H1 (cell line): ENCODE measurements around the gene IFITM2. TPM values are rescaled to one million over a fixed set of nuclear protein-coding genes. Genes with fewer than 3 reads are reported as not detected.
A peak's percentile ranks its signal among the peaks of the same experiment; 100 is the strongest.

ENCODE experiments used
- CTCF ChIA-PET: fragments of 300-600 bp; sonication (Branson Sonifier 250); formaldehyde crosslinking; loops from one replicate; lab custom pipeline; 2021; ENCODE audit not compliant: partially characterized antibody; lab: Charles Lee
- POLR2A ChIA-PET: fragments of 300-600 bp; sonication (Branson Sonifier 250); formaldehyde crosslinking; loops from one replicate; lab custom pipeline; 2021; ENCODE audit warnings: inconsistent platforms; ENCODE audit not compliant: partially characterized antibody; lab: Charles Lee
- DNase-seq, 2 experiments: peaks; one replicate each; pipeline versions ENCODE4 v3.0.0 to v3.0.0-alpha.2; 2010 to 2022; ENCODE audit warnings: low spot score in 2 of 2, low read depth in 1 of 2, mixed read lengths in 1 of 2
- FAIRE-seq: peaks from 2 replicates; lab custom pipeline; 2011; peaks lifted over from hg19 to GRCh38; lab: Jason Lieb, UNC
- H2AFZ ChIP-seq: 2 replicates; pipeline ENCODE4 v1.8.1; 2012; ENCODE audit warnings: low read length, inconsistent platforms
- H2AK5ac ChIP-seq: 2 replicates; pipeline ENCODE4 v1.6.1; 2013; ENCODE audit warnings: low read depth, low read length
- H2BK120ac ChIP-seq: replicated peaks from 2 replicates; pipeline ENCODE3; 2013; ENCODE audit warnings: low read depth, low read length, inconsistent platforms
- H2BK12ac ChIP-seq: 2 replicates; pipeline ENCODE4 v1.6.1; 2013; ENCODE audit warnings: low read depth, low read length
- H2BK15ac ChIP-seq: 2 replicates; pipeline ENCODE4 v1.6.1; 2013; ENCODE audit warnings: low read length
- H2BK20ac ChIP-seq: 2 replicates; pipeline ENCODE4 v1.6.1; 2013; ENCODE audit warnings: low read length
- H2BK5ac ChIP-seq: 2 replicates; pipeline ENCODE4 v1.6.1; 2013; ENCODE audit warnings: low read depth, low read length
- H3K14ac ChIP-seq: 2 replicates; pipeline ENCODE4 v1.6.1; 2013; ENCODE audit warnings: inconsistent platforms; ENCODE audit not compliant: insufficient read length
- H3K18ac ChIP-seq: 2 replicates; pipeline ENCODE4 v1.6.1; 2013; ENCODE audit warnings: low read length; ENCODE audit errors: extremely low read depth
- H3K23ac ChIP-seq: 2 replicates; pipeline ENCODE4 v1.6.1; 2013; ENCODE audit warnings: inconsistent platforms; ENCODE audit not compliant: insufficient read length
- H3K23me2 ChIP-seq: 2 replicates; pipeline ENCODE4 v1.6.1; 2013; ENCODE audit warnings: low read depth, low read length
- H3K27ac ChIP-seq: 2 replicates; pipeline ENCODE4 v1.6.1; 2011; ENCODE audit warnings: low read depth, low read length, inconsistent platforms
- H3K27me3 ChIP-seq, 4 experiments: replicated peaks in 1 of 4; 1 replicate in 1 of 4; 2 replicates in 3 of 4; pipeline versions ENCODE4 v1.6.1 to v1.8.1; 2011 to 2013; ENCODE audit warnings: low read length in 3 of 4, mild to moderate bottlenecking in 3 of 4, inconsistent platforms in 2 of 4, mixed read lengths in 2 of 4, moderate library complexity in 1 of 4; ENCODE audit not compliant: control insufficient read depth in 3 of 4, insufficient read depth in 3 of 4; ENCODE audit errors: extremely low read depth in 1 of 4
- H3K36me3 ChIP-seq, 4 experiments: 2 replicates each; pipeline versions ENCODE4 v1.6.1 to v1.8.1; 2011 to 2013; ENCODE audit warnings: mild to moderate bottlenecking in 4 of 4, low read length in 3 of 4, moderate library complexity in 2 of 4, control low read depth in 1 of 4, inconsistent platforms in 1 of 4; ENCODE audit not compliant: insufficient read depth in 4 of 4, control insufficient read depth in 2 of 4
- H3K4ac ChIP-seq: replicated peaks from 2 replicates; pipeline ENCODE3; 2013; ENCODE audit warnings: low read length, low read depth, mixed read lengths, inconsistent platforms; ENCODE audit not compliant: insufficient read length
- H3K4me1 ChIP-seq, 4 experiments: replicated peaks in 1 of 4; 1 replicate in 1 of 4; 2 replicates in 3 of 4; pipeline versions ENCODE4 v1.6.1 to v1.8.1; 2011 to 2013; ENCODE audit warnings: low read length in 3 of 4, inconsistent platforms in 2 of 4, mixed read lengths in 1 of 4; ENCODE audit not compliant: insufficient read depth in 4 of 4, control insufficient read depth in 3 of 4
- H3K4me2 ChIP-seq, 2 experiments: 2 replicates each; pipeline versions ENCODE4 v1.6.1 to v1.8.1; 2011 to 2013; ENCODE audit warnings: low read depth in 2 of 2, low read length in 2 of 2, control low read depth in 1 of 2, inconsistent platforms in 1 of 2, mild to moderate bottlenecking in 1 of 2; ENCODE audit not compliant: insufficient read depth in 1 of 2
- H3K4me3 ChIP-seq, 4 experiments: fragments of 200-600, 300-600 bp in 1 of 4; sonication (generic), shearing (Covaris generic), sonication (Bioruptor Twin) in 1 of 4; 2 replicates each; pipeline versions ENCODE4 v1.5.1 to v1.8.1; 2011 to 2016; ENCODE audit warnings: low read length in 4 of 4, low read depth in 3 of 4, control low read depth in 2 of 4, inconsistent platforms in 2 of 4, mild to moderate bottlenecking in 2 of 4, mixed read lengths in 1 of 4, moderate library complexity in 1 of 4; ENCODE audit not compliant: insufficient read depth in 2 of 4; ENCODE audit errors: extremely low read depth in 1 of 4
- H3K56ac ChIP-seq: replicated peaks from 2 replicates; pipeline ENCODE3; 2013; ENCODE audit warnings: low read depth, mild to moderate bottlenecking, mixed read lengths, low read length, inconsistent platforms; ENCODE audit not compliant: insufficient read length
- H3K79me1 ChIP-seq: 2 replicates; pipeline ENCODE4 v1.6.1; 2013; ENCODE audit warnings: low read depth, low read length, control low read depth
- H3K79me2 ChIP-seq, 2 experiments: 2 replicates each; pipeline versions ENCODE4 v1.6.1 to v1.8.1; 2012 to 2013; ENCODE audit warnings: low read length in 2 of 2, mild to moderate bottlenecking in 2 of 2, inconsistent platforms in 1 of 2; ENCODE audit not compliant: insufficient read depth in 2 of 2, control insufficient read depth in 1 of 2
- H3K9ac ChIP-seq, 4 experiments: replicated peaks in 1 of 4; 1 replicate in 1 of 4; 2 replicates in 3 of 4; pipeline versions ENCODE4 v1.6.1 to v1.8.1; 2011 to 2013; ENCODE audit warnings: low read depth in 3 of 4, low read length in 3 of 4, control low read depth in 2 of 4, mild to moderate bottlenecking in 2 of 4, moderate library complexity in 2 of 4, inconsistent platforms in 1 of 4; ENCODE audit errors: extremely low read depth in 1 of 4
- H3K9me3 ChIP-seq, 2 experiments: 2 replicates each; pipeline versions ENCODE4 v1.6.1 to v1.8.1; 2012 to 2013; ENCODE audit warnings: mild to moderate bottlenecking in 2 of 2, moderate library complexity in 2 of 2, control low read depth in 1 of 2, inconsistent platforms in 1 of 2, low read depth in 1 of 2, low read length in 1 of 2, mixed read lengths in 1 of 2; ENCODE audit not compliant: insufficient read depth in 2 of 2
- H4K20me1 ChIP-seq, 2 experiments: replicated peaks in 1 of 2; 2 replicates each; pipeline versions ENCODE3 to v1.8.1; 2011 to 2013; ENCODE audit warnings: inconsistent platforms in 2 of 2, low read length in 2 of 2, mild to moderate bottlenecking in 1 of 2; ENCODE audit not compliant: insufficient read depth in 2 of 2, control insufficient read depth in 1 of 2
- H4K5ac ChIP-seq: 2 replicates; pipeline ENCODE4 v1.6.1; 2013; ENCODE audit warnings: low read length, low read depth, mixed read lengths, inconsistent platforms; ENCODE audit not compliant: insufficient read length
- H4K8ac ChIP-seq: 2 replicates; pipeline ENCODE4 v1.8.0; 2013; ENCODE audit warnings: mild to moderate bottlenecking, moderate library complexity, low read length, inconsistent platforms; ENCODE audit not compliant: insufficient read depth; ENCODE audit errors: extremely low read depth
- H4K91ac ChIP-seq: replicated peaks from 2 replicates; pipeline ENCODE3; 2013; ENCODE audit warnings: low read length, mixed read lengths, inconsistent platforms; ENCODE audit not compliant: insufficient read length
- BRCA1 ChIP-seq: IDR thresholded peaks from 2 replicates; pipeline ENCODE4 v1.6.1; 2012; ENCODE audit warnings: low read depth, low read length, improper control_type of control experiment
- GABPA ChIP-seq: IDR thresholded peaks from 2 replicates; pipeline ENCODE4 v1.6.1; 2011; ENCODE audit warnings: mild to moderate bottlenecking, low read length, moderate library complexity, borderline replicate concordance; ENCODE audit not compliant: insufficient read depth
- HDAC2 ChIP-seq, 2 experiments: fragments of 300-600 bp in 1 of 2; sonication (generic) in 1 of 2; IDR thresholded peaks; 2 replicates each; pipeline ENCODE4 v1.6.1; 2011 to 2012; ENCODE audit warnings: low read depth in 2 of 2, low read length in 2 of 2, mild to moderate bottlenecking in 2 of 2, moderate library complexity in 2 of 2, borderline replicate concordance in 1 of 2, inconsistent platforms in 1 of 2
- POU5F1 ChIP-seq: IDR thresholded peaks from 2 replicates; pipeline ENCODE4 v1.6.1; 2011; ENCODE audit warnings: low read depth, mild to moderate bottlenecking, low read length, moderate library complexity
- RFX5 ChIP-seq: IDR thresholded peaks from 2 replicates; pipeline ENCODE4 v1.6.1; 2011; ENCODE audit warnings: low read depth, low read length, improper control_type of control experiment, borderline replicate concordance
- WGBS, 2 experiments: shearing (Covaris generic) in 1 of 2; methylation state at CpG; one replicate each; pipeline versions ENCODE4 v1.1.6 to v1.1.7; 2013 to 2015; ENCODE audit warnings: low lambda C conversion rate in 2 of 2, mixed read lengths in 2 of 2, inconsistent platforms in 1 of 2, low coverage in 1 of 2, missing lambda C conversion rate in 1 of 2; ENCODE audit not compliant: insufficient replicate concordance in 2 of 2, insufficient coverage in 1 of 2, insufficient read length in 1 of 2; ENCODE audit errors: extremely low coverage in 1 of 2, missing lambda C conversion rate in 1 of 2; 5-methylcytosine and 5-hydroxymethylcytosine counted together
- polyA plus RNA-seq, 7 experiments: library from polyadenylated mRNA; depleted of rRNA in 3 of 7; stranded (reverse) in 5 of 7; unstranded in 2 of 7; fragments of >200 nt in 5 of 7; fragments of 200-250 nt in 2 of 7; gene quantifications; 1 replicate in 5 of 7; 2 replicates in 1 of 7; 4 replicates in 1 of 7; pipeline versions ENCODE4 v1.2.1 to v1.2.3, GENCODE V29; 2011 to 2013; ENCODE audit warnings: missing spikeins in 2 of 7, mixed read lengths in 2 of 7
- total RNA-seq: library from RNA; stranded (reverse); fragmentation: NEBNext Ultra II Directional; extraction: Animal tissue kit (Norgen Biotek cat#: 25700); gene quantifications from 2 replicates; pipeline ENCODE4 v1.2.1, GENCODE V29; 2021
- TF ChIP-seq, protein P1 (sequence below): IDR thresholded peaks from 2 replicates; pipeline ENCODE4 v1.6.1; 2012; ENCODE audit warnings: inconsistent platforms

IFITM2 gene
- total and polyA plus RNA-seq, 2 of the 8 experiments (the other 6 are each of a cell fraction or from before 2014, with no cell fraction given), result 399 to 764 TPM

DNA sequence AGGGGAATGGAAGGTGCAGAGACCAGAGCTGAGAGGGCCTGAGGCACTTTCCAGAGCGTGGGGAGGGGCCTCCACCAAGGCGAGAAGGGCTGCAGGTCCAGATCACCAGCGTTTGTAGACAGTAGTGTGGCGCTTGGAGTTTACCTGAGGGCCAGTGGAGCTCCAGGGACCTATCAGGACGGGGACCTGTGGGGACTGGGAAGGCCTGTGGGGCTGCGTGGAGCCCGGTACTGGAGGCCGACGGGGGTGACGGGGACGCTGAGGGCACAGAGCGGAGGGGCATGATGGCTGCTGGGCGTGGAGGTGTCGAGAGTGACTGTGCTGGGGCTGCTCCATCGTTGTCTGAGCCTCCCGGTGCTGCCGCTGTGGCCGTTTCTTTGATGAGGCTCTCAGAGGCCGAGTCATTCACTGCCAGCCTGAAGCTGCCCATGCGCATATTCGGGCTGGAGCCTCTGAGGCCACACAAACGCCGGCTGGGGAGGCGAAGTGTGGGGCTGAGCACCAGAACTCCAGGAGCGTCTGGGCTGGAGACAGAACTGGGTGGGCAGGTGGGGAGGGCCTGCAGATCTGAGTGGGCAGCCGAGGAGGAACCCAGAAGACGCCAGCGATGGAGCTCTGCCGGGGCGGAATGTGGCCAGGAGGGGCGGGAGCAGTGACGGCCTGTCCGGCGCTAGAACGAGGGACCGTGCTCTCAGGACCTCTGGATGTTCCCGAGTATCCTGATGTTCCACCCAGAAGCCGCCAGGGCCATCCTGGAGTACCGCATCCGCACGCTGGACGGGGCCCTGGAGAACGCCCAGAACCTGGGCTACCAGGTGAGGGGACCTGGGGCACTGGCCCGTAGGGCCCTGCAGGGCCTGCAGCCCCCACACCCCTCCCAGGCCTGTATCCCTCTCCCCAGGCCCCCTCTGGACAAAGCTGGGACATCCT lies 16.1 kb upstream of the IFITM2 start:
- H2BK15ac ChIP-seq, result peak overlapping the region; percentile 84; the same call in 1 of the 2 replicates
- H3K79me1 ChIP-seq, result 0 out of 2 replicates have a peak, but pooled peaks cover 4% of the 10 kb centered on the region
- H3K27ac ChIP-seq, result peak overlapping the region; percentile 37; the same call in 1 of the 2 replicates
- H3K4me1 ChIP-seq, result peaks cover 0 to 41% (median 29%) of the 10 kb centered on the region in 4 experiments; a peak in 6 of 7 replicates
- peak overlapping the region; percentile 93 for H4K5ac ChIP-seq
- H3K56ac ChIP-seq, result no peak overlapping the region
- CTCF ChIA-PET, result interaction anchor here (0.6 to 2.8 kb wide), 14 partner anchors 9 to 188 kb away, joined by 3 to 19 read pairs (median 4); no protein-coding TSS in a partner anchor
- H2BK120ac ChIP-seq, result no peak overlapping the region
- TF ChIP-seq HDAC2 (IDR thresholded peaks at IDR 0.05; ENCODE audit: borderline replicate concordance in 1 of 2, low read depth in 2 of 2, low read length in 2 of 2) (0 out of 4 replicates have a peak, but pooled peaks of 1 of the 2 experiments have one; percentile 18), GABPA (peak; percentile 73; the same call in 1 of the 2 replicates), BRCA1 (no peak), POU5F1 (peak; percentile 95), RFX5 (no peak)
- TF ChIP-seq, protein P1, sequence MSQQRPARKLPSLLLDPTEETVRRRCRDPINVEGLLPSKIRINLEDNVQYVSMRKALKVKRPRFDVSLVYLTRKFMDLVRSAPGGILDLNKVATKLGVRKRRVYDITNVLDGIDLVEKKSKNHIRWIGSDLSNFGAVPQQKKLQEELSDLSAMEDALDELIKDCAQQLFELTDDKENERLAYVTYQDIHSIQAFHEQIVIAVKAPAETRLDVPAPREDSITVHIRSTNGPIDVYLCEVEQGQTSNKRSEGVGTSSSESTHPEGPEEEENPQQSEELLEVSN, result peak; percentile 41; the same call in 1 of the 2 replicates
- H4K91ac ChIP-seq, result peak overlapping the region; percentile 85
- H3K23me2 ChIP-seq, result peaks cover 5% of the 10 kb centered on the region; the same call in 1 of the 2 replicates
- peak overlapping the region; percentile 12 to 42 for H3K4me2 ChIP-seq
- H3K27me3 ChIP-seq, result peaks cover 5 to 16% (median 13%) of the 10 kb centered on the region in 4 experiments; a peak in 6 of 7 replicates
- no peak overlapping the region for H3K23ac ChIP-seq
- peak overlapping the region; percentile 51 for H2BK20ac ChIP-seq
- H4K8ac ChIP-seq, result peak overlapping the region; percentile 76
- no peaks in the 10 kb centered on the region for H4K20me1 ChIP-seq
- peaks cover 0 to 3% of the 10 kb centered on the region in 2 experiments; a peak in 1 of 4 replicates for H3K9me3 ChIP-seq
- H2BK5ac ChIP-seq, result peak overlapping the region; percentile 97
- peak overlapping the region; percentile 96; the same call in 1 of the 2 replicates for H2AK5ac ChIP-seq
- no peak overlapping the region for H3K14ac ChIP-seq
- no peak for DNase-seq
- H3K36me3 ChIP-seq, result peaks cover 3 to 30% (median 15%) of the 10 kb centered on the region in 4 experiments; a peak in 6 of 8 replicates
- H3K4ac ChIP-seq, result peak overlapping the region; percentile 84
- POLR2A ChIA-PET, result interaction anchor here (0.5 to 3.0 kb wide), 10 partner anchors 9 to 77 kb away, joined by 3 to 14 read pairs (median 6); partner anchors contain the start of genes B4GALNT4 and IFITM5
- H3K4me3 ChIP-seq, result 0 out of 8 replicates have a peak overlapping the region, but pooled peaks of 1 of the 4 experiments have one; percentile 4
- H2BK12ac ChIP-seq, result peak overlapping the region; percentile 94; the same call in 1 of the 2 replicates
- 64% methylated on average over 37 of the region's 44 CpGs; no CpG with 5 or more reads in 1 of the 2 experiments for WGBS, 2 experiments
- no peaks in the 10 kb centered on the region for H3K79me2 ChIP-seq
- H3K18ac ChIP-seq, result peak overlapping the region; percentile 72
- H2AFZ ChIP-seq, result no peak overlapping the region
- no peak for FAIRE-seq
- no peak overlapping the region; a peak in 2 of 7 replicates for H3K9ac ChIP-seq
